Hematopoietic multipotent progenitor cell (in vitro differentiated cells): ENCODE data around the gene GRK4. TPM values are rescaled to one million over a fixed set of nuclear protein-coding genes. Genes with fewer than 3 reads are reported as not detected.
"Not testable (repeated sequence)": the region's sequence is repeated elsewhere in the genome, so short reads cannot be mapped to it uniquely, and the experiment has no call there.

Experiments used
- DNase-seq, 3 donors: peaks; one replicate each; pipeline ENCODE4 v3.0.0-alpha.2; 2011 to 2015; ENCODE audit warnings: low read depth in 2 of 3, low spot score in 2 of 3
- total RNA-seq: library from RNA; depleted of rRNA; stranded (reverse); fragments of >200 nt; gene quantifications from one replicate; pipeline ENCODE4 v1.2.3, GENCODE V29; 2012

Gene GRK4
- total RNA-seq, 1 donor, result 9.4 TPM

GRCh38 chr4:2954358-2955185 lies 8.8 kb upstream of the GRK4 start:
- peak in 2 of 3 donors; percentile 20 to 64 for DNase-seq

GRCh38 chr4:2955186-2956044 lies 8.0 kb upstream of the GRK4 start:
- DNase-seq, result not testable (repeated sequence)

- DNase-seq, result no peak
Measured at GRCh38 chr4:2958446-2958845, 4.9 kb upstream of the GRK4 start.

- DNase-seq, result not testable (repeated sequence)
Measured at GRCh38 chr4:2960450-2960849, 2.9 kb upstream of the GRK4 start.

- DNase-seq, result peak in 1 of 3 donors; percentile 44
Measured at GRCh38 chr4:2961421-2961810, 2.0 kb upstream of the GRK4 start.

- DNase-seq, result peak in 1 of 3 donors; percentile 37
Measured at GRCh38 chr4:2961811-2962441, 1.4 kb upstream of the GRK4 start.

- peak in 2 of 3 donors; percentile 66 for DNase-seq
Measured at GRCh38 chr4:2962614-2963174, 677 bp upstream of the GRK4 start.

- peak in 1 of 3 donors; percentile 15 for DNase-seq
Measured at GRCh38 chr4:2963966-2964471, 648 bp downstream of the GRK4 start.

GRCh38 chr4:2964706-2965258 lies 1.4 kb downstream of the GRK4 start:
- DNase-seq, result no peak

- no peak for DNase-seq
Measured at GRCh38 chr4:2965262-2965661, 1.9 kb downstream of the GRK4 start.

GRCh38 chr4:2968381-2968780 lies 5.0 kb downstream of the GRK4 start:
- DNase-seq, result no peak

GRCh38 chr4:2971275-2971674 lies 7.9 kb downstream of the GRK4 start:
- no peak for DNase-seq

GRCh38 chr4:2977211-2978088 lies 14.1 kb downstream of the GRK4 start:
- DNase-seq, result no peak

- DNase-seq, result no peak
Measured at GRCh38 chr4:2981256-2981819, 18.0 kb downstream of the GRK4 start.

GRCh38 chr4:2982012-2982411 lies 18.6 kb downstream of the GRK4 start:
- DNase-seq, result no peak

GRCh38 chr4:2983715-2984114 lies 20.3 kb downstream of the GRK4 start:
- not testable (repeated sequence) for DNase-seq

GRCh38 chr4:2991243-2991642 lies 27.9 kb downstream of the GRK4 start:
- no peak for DNase-seq

- no peak for DNase-seq
Measured at GRCh38 chr4:2994917-2995316, 31.5 kb downstream of the GRK4 start.
